Endothelial cell of umbilical vein (primary cell): ENCODE results near the gene THBS1.

Experiments
- CTCF ChIP-seq, 2 donors: IDR thresholded peaks; 1 replicate in 1 of 2; 2 replicates in 1 of 2; pipeline ENCODE4 v1.5.1; 2011; ENCODE audit warnings: low read length in 2 of 2, mild to moderate bottlenecking in 2 of 2, moderate library complexity in 2 of 2, control low read depth in 1 of 2, inconsistent platforms in 1 of 2, low read depth in 1 of 2; ENCODE audit not compliant: insufficient read depth in 1 of 2; ENCODE audit errors: extremely low read depth in 1 of 2
- EZH2 ChIP-seq: IDR thresholded peaks from 2 replicates; pipeline ENCODE4 v1.6.1; 2012; ENCODE audit warnings: borderline replicate concordance, low read depth, mild to moderate bottlenecking, moderate library complexity, low read length, inconsistent platforms; ENCODE audit not compliant: severe bottlenecking

DNA sequence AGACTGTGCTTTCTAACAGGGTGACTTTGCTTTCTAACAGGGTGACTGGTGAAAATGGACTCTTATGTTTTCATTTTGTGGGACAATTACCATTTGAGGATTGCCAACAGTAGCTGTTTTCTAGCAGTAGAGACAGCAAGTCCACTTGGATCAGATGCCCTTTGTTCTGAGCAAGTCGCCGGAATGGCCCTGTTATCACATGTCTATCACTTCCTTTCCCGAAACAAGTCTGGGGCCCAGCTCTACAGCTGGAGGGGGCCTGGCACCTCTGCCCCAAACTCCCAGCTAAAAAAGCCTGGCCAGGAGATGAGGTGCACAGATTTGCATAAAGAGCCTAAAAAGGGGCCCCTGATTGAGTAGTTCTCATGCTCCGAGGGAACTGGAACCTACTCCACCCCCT is 44.6 kb downstream of the THBS1 start:
- no peak for TF ChIP-seq CTCF (IDR thresholded peaks at IDR 0.05; ENCODE audit: extremely low read depth in 1 of 2, insufficient read depth in 1 of 2, low read depth in 1 of 2, low read length in 2 of 2)
- TF ChIP-seq EZH2: no peak
